Right atrium auricular region (tissue), 2 donors: ENCODE results near the gene FKBP1A. TPM values are rescaled to one million over a fixed set of nuclear protein-coding genes. Genes with fewer than 3 reads are reported as not detected.

Experiments
- DNase-seq: peaks from one replicate; pipeline ENCODE4 v3.0.0-alpha.2; 2019; ENCODE audit warnings: low spot score
- H3K27ac ChIP-seq, 2 donors: fragments of 200-600 bp; sonication (generic); 1 replicate in 1 of 2; 2 replicates in 1 of 2; pipeline ENCODE4 v1.5.1; 2016 to 2019
- H3K27me3 ChIP-seq, 2 donors: fragments of 200-600 bp; sonication (generic); one replicate each; pipeline versions ENCODE4 v1.5.1 to v1.6.0; 2017 to 2019
- H3K36me3 ChIP-seq: fragments of 200-600 bp; sonication (generic); one replicate; pipeline ENCODE4 v1.5.1; 2016
- H3K4me1 ChIP-seq, 2 donors: fragments of 200-600 bp; sonication (generic); one replicate each; pipeline versions ENCODE4 v1.5.1 to v1.6.0; 2017 to 2019
- H3K4me3 ChIP-seq, 2 donors: fragments of 200-600 bp; sonication (generic); 1 replicate in 1 of 2; 2 replicates in 1 of 2; pipeline ENCODE4 v1.5.1; 2017 to 2019; ENCODE audit warnings: mild to moderate bottlenecking in 1 of 2, moderate library complexity in 1 of 2
- H3K9me3 ChIP-seq, 2 donors: fragments of 200-600 bp; sonication (generic); one replicate each; pipeline ENCODE4 v1.5.1; 2019
- total RNA-seq, 2 donors: library from RNA; depleted of rRNA; stranded (reverse); fragments of >200 nt; gene quantifications; one replicate each; pipeline ENCODE4 v1.1.0, GENCODE V29; 2016
- TF ChIP-seq, protein P1 (sequence below), 2 donors: fragments of 200-600 bp; sonication (generic); IDR thresholded peaks; one replicate each; pipeline ENCODE4 v1.5.1; 2019; ENCODE audit warnings: antibody characterized with exemption in 2 of 2

The FKBP1A gene
- total RNA-seq, 2 donors from 2014 or later = 73.5 to 98.7 TPM

DNA sequence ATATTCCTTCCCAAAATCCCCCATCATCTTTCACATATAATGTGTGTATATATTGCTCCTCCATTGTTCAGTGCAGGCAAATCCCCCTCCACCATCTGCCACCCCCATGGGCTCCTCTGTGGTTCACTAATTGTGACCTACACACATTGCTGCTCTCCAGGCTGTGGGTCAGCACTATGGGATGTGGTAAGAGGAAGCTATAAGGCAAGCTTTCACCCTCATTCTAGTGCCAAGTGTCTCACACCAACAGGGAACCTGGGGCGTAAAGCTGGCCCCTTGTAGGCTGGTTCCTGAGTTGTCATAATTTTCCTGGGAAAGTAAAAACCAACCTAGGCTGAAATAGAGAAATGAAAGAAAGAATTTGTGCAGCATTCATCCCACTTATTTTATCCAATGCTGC, 16.8 kb downstream of the FKBP1A start:
- Histone ChIP-seq H3K9me3 (no peaks in the 10 kb centered on the region), H3K4me1 (peaks cover 0 to 85% of the 10 kb centered on the region in 2 donors), H3K27me3 (no peaks in the 10 kb centered on the region), H3K27ac (peak overlapping the region; percentile 29 to 45), H3K4me3 (no peak overlapping the region), H3K36me3 (peaks cover 9% of the 10 kb centered on the region)
- TF ChIP-seq, protein P1, sequence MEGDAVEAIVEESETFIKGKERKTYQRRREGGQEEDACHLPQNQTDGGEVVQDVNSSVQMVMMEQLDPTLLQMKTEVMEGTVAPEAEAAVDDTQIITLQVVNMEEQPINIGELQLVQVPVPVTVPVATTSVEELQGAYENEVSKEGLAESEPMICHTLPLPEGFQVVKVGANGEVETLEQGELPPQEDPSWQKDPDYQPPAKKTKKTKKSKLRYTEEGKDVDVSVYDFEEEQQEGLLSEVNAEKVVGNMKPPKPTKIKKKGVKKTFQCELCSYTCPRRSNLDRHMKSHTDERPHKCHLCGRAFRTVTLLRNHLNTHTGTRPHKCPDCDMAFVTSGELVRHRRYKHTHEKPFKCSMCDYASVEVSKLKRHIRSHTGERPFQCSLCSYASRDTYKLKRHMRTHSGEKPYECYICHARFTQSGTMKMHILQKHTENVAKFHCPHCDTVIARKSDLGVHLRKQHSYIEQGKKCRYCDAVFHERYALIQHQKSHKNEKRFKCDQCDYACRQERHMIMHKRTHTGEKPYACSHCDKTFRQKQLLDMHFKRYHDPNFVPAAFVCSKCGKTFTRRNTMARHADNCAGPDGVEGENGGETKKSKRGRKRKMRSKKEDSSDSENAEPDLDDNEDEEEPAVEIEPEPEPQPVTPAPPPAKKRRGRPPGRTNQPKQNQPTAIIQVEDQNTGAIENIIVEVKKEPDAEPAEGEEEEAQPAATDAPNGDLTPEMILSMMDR (IDR thresholded peaks at IDR 0.05) = no peak
- DNase-seq = no peak

DNA sequence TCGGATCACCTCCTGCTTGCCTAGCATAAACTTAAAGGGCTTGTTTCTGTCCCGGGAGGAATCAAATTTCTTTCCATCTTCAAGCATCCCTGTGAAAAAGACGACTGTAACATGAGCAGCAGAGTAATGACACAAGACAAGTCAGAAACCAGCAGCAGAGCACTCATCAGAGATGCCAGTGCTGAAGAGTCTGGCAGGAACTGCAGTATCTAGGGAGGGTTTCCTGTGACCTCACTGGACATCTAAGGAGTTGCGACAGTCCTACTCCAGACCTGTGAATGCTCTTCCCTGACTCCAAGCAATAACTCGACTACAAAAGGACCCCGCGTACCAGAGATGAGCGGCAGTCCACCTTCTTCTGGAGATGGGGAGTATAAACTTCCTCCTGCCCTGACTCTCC, 17.3 kb downstream of the FKBP1A start:
- TF ChIP-seq, protein P1 (IDR thresholded peaks at IDR 0.05) = no peak
- Histone ChIP-seq H3K27ac (peak overlapping the region; percentile 29 to 39), H3K27me3 (no peaks in the 10 kb centered on the region), H3K9me3 (no peaks in the 10 kb centered on the region), H3K36me3 (peaks cover 9% of the 10 kb centered on the region), H3K4me3 (no peak overlapping the region), H3K4me1 (peaks cover 0 to 87% of the 10 kb centered on the region in 2 donors)
- DNase-seq = no peak

DNA sequence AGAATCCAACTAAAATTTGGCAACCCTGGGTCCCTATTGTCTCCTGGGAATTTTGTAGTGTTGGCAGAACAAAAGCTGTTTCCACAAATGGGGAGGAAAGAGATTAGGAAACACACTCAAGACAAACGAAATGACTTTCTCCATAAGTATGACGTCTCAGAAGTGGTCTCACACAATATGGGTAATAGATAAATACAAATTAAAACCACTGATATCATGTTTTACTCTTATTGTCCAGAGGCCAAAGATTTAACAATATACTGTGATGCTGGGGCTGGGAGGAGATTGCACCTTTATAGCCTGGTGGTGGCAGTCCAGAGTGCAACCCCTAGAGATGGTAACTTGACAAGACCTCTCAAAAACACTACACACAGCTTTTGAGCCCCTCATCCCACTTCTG, 18.6 kb downstream of the FKBP1A start:
- Histone ChIP-seq H3K4me1 (peaks cover 0 to 83% of the 10 kb centered on the region in 2 donors), H3K9me3 (no peaks in the 10 kb centered on the region), H3K27ac (peak overlapping the region; percentile 28 to 39), H3K4me3 (no peak overlapping the region), H3K27me3 (no peaks in the 10 kb centered on the region), H3K36me3 (peaks cover 15% of the 10 kb centered on the region)
- TF ChIP-seq, protein P1 (IDR thresholded peaks at IDR 0.05) = peak in 1 of 2 donors; percentile 28
- no peak for DNase-seq

DNA sequence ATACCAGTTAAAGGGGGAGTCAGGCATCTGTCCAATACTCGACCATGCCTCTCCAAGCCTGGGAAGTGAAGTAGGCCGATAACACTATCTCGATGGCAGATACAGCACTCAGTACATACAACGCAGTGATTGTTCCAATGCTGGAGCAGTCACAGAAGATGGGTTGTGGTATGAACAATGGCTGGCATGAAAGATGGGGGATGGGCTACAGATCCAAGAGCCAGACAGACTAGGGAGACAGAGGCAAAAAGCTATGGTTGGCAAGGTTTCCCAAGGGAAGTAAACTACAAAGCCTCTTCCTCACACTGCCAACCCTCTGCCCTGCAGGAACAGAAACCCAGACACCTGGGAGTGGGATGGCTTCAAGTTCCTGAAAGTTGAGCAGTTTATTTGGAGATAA, 19.2 kb downstream of the FKBP1A start:
- TF ChIP-seq, protein P1 (IDR thresholded peaks at IDR 0.05) = no peak
- Histone ChIP-seq H3K27ac (peak overlapping the region; percentile 14 to 49), H3K27me3 (no peaks in the 10 kb centered on the region), H3K4me3 (no peak overlapping the region), H3K9me3 (no peaks in the 10 kb centered on the region), H3K4me1 (peaks cover 0 to 79% of the 10 kb centered on the region in 2 donors), H3K36me3 (peaks cover 16% of the 10 kb centered on the region)
- DNase-seq = no peak

DNA sequence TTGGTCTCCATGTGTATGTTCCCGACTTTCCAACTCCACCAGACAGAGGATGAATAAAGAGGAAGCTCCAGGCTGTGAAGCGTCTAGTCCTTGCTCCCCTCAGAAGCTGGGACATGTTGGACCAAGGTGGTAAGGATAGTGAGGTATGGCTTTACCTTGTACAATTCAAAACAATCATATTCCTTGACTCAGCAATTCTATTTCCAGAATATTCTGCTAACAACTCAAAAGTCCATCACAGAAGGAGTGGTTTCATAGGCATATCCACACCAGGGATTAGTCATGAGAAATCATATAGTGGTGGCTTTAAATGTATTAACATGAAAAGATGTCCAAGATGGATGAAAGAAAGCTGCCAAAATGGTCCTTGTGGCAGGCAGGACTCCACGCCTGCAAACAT, 19.8 kb downstream of the FKBP1A start:
- H3K27me3 ChIP-seq = no peaks in the 10 kb centered on the region
- no peak overlapping the region for H3K4me3 ChIP-seq
- peaks cover 22% of the 10 kb centered on the region for H3K36me3 ChIP-seq
- no peak for DNase-seq
- no peaks in the 10 kb centered on the region for H3K9me3 ChIP-seq
- H3K27ac ChIP-seq = peak overlapping the region in 1 of 2 donors; percentile 14
- peaks cover 0 to 77% of the 10 kb centered on the region in 2 donors for H3K4me1 ChIP-seq
- TF ChIP-seq, protein P1 (IDR thresholded peaks at IDR 0.05) = no peak
